ENCODE results near the gene NPIPB6. TPM values are rescaled to one million over a fixed set of nuclear protein-coding genes. Genes with fewer than 3 reads are reported as not detected.

The NPIPB6 gene
- total RNA-seq, 1 donor from 2014 or later, result 2.0 TPM

GRCh38 chr16:28312327-28312726 lies 51.0 kb downstream of the NPIPB6 start:
- Mint-ChIP-seq H3K36me3 (peaks cover 8% of the 10 kb centered on the region), H3K27ac (no peak overlapping the region), H3K4me1 (ENCODE audit: unreplicated experiment) (no peaks in the 10 kb centered on the region), H3K4me3 (no peak overlapping the region), H3K9me3 (no peaks in the 10 kb centered on the region), H3K27me3 (no peaks in the 10 kb centered on the region)
- DNase-seq (ENCODE audit: extremely low spot score, unreplicated experiment), result no peak
- TF ChIP-seq CTCF (conservative IDR thresholded peaks at IDR 0.05), result no peak

GRCh38 chr16:28311913-28312312 lies 51.4 kb downstream of the NPIPB6 start:
- no peaks in the 10 kb centered on the region for H3K4me1 Mint-ChIP-seq (ENCODE audit: unreplicated experiment)
- H3K9me3 Mint-ChIP-seq, result no peaks in the 10 kb centered on the region
- no peak for TF ChIP-seq CTCF (conservative IDR thresholded peaks at IDR 0.05)
- H3K4me3 Mint-ChIP-seq, result no peak overlapping the region
- no peak overlapping the region for H3K27ac Mint-ChIP-seq
- peaks cover 8% of the 10 kb centered on the region for H3K36me3 Mint-ChIP-seq
- no peak for DNase-seq (ENCODE audit: extremely low spot score, unreplicated experiment)
- no peaks in the 10 kb centered on the region for H3K27me3 Mint-ChIP-seq

- TF ChIP-seq CTCF (conservative IDR thresholded peaks at IDR 0.05), result no peak
Measured at GRCh38 chr16:28311413-28311812, 51.9 kb downstream of the NPIPB6 start.

GRCh38 chr16:28310796-28311195 lies 52.5 kb downstream of the NPIPB6 start:
- H3K9me3 Mint-ChIP-seq, result no peaks in the 10 kb centered on the region

More at GRCh38 chr16:28311413-28311812, 51.9 kb downstream of the NPIPB6 start:
- Mint-ChIP-seq H3K4me1 (ENCODE audit: unreplicated experiment) (no peaks in the 10 kb centered on the region), H3K9me3 (no peaks in the 10 kb centered on the region), H3K4me3 (no peak overlapping the region), H3K27me3 (no peaks in the 10 kb centered on the region), H3K36me3 (peaks cover 8% of the 10 kb centered on the region), H3K27ac (no peak overlapping the region)
- DNase-seq (ENCODE audit: extremely low spot score, unreplicated experiment), result no peak

GRCh38 chr16:28309811-28310311 lies 53.4 kb downstream of the NPIPB6 start:
- Mint-ChIP-seq H3K4me3 (no peak overlapping the region), H3K9me3 (no peaks in the 10 kb centered on the region), H3K36me3 (peaks cover 11% of the 10 kb centered on the region), H3K4me1 (ENCODE audit: unreplicated experiment) (no peaks in the 10 kb centered on the region), H3K27me3 (no peaks in the 10 kb centered on the region), H3K27ac (no peak overlapping the region)
- DNase-seq (ENCODE audit: extremely low spot score, unreplicated experiment), result no peak
- no peak for TF ChIP-seq CTCF (conservative IDR thresholded peaks at IDR 0.05)

More at GRCh38 chr16:28310796-28311195, 52.5 kb downstream of the NPIPB6 start:
- DNase-seq (ENCODE audit: extremely low spot score, unreplicated experiment), result no peak
- no peak overlapping the region for H3K27ac Mint-ChIP-seq
- TF ChIP-seq CTCF (conservative IDR thresholded peaks at IDR 0.05), result no peak
- peaks cover 8% of the 10 kb centered on the region for H3K36me3 Mint-ChIP-seq
- no peaks in the 10 kb centered on the region for H3K27me3 Mint-ChIP-seq
- no peaks in the 10 kb centered on the region for H3K4me1 Mint-ChIP-seq (ENCODE audit: unreplicated experiment)
- H3K4me3 Mint-ChIP-seq, result no peak overlapping the region
